ENCODE results near the gene LURAP1L. TPM values are rescaled to one million over a fixed set of nuclear protein-coding genes. Genes with fewer than 3 reads are reported as not detected.

The LURAP1L gene
- total RNA-seq, 2 experiments from 2014 or later, result not detected

- ChIA-PET POLR2A (no interaction called here), CTCF (no interaction called here)
- DNase-seq, result no peak
- Mint-ChIP-seq H3K27me3 (no peaks in the 10 kb centered on the region), H3K36me3 (ENCODE audit: low read depth) (no peaks in the 10 kb centered on the region), H3K9me3 (peaks cover 8% of the 10 kb centered on the region), H3K27ac (no peak overlapping the region), H3K4me3 (no peak overlapping the region), H3K4me1 (no peaks in the 10 kb centered on the region)
Measured at GRCh38 chr9:12826924-12827565, 52.2 kb downstream of the LURAP1L start.

GRCh38 chr9:12833701-12834100 is 58.9 kb downstream of the LURAP1L start:
- no peak overlapping the region for H3K4me3 Mint-ChIP-seq
- ChIA-PET POLR2A (no interaction called here), CTCF (no interaction called here)
- no peaks in the 10 kb centered on the region for H3K36me3 Mint-ChIP-seq (ENCODE audit: low read depth)
- H3K4me1 Mint-ChIP-seq, result no peaks in the 10 kb centered on the region
- H3K9me3 Mint-ChIP-seq, result peaks cover 16% of the 10 kb centered on the region
- H3K27ac Mint-ChIP-seq, result no peak overlapping the region
- DNase-seq, result no peak
- no peaks in the 10 kb centered on the region for H3K27me3 Mint-ChIP-seq

GRCh38 chr9:12838546-12838945 is 63.7 kb downstream of the LURAP1L start:
- Mint-ChIP-seq H3K4me3 (no peak overlapping the region), H3K27me3 (no peaks in the 10 kb centered on the region), H3K36me3 (ENCODE audit: low read depth) (no peaks in the 10 kb centered on the region), H3K4me1 (no peaks in the 10 kb centered on the region), H3K27ac (no peak overlapping the region), H3K9me3 (peaks cover 22% of the 10 kb centered on the region)
- CTCF ChIA-PET, result no interaction called here
- no peak for DNase-seq
- POLR2A ChIA-PET, result no interaction called here

- CTCF ChIA-PET, result no interaction called here
- POLR2A ChIA-PET, result no interaction called here
- Mint-ChIP-seq H3K36me3 (ENCODE audit: low read depth) (no peaks in the 10 kb centered on the region), H3K4me1 (no peaks in the 10 kb centered on the region), H3K9me3 (peaks cover 16% of the 10 kb centered on the region), H3K4me3 (no peak overlapping the region), H3K27me3 (no peaks in the 10 kb centered on the region), H3K27ac (no peak overlapping the region)
- DNase-seq, result no peak
Measured at GRCh38 chr9:12843735-12844134, 68.9 kb downstream of the LURAP1L start.

GRCh38 chr9:12846035-12846434 is 71.2 kb downstream of the LURAP1L start:
- Mint-ChIP-seq H3K27ac (no peak overlapping the region), H3K4me1 (no peaks in the 10 kb centered on the region), H3K36me3 (ENCODE audit: low read depth) (no peaks in the 10 kb centered on the region), H3K4me3 (no peak overlapping the region), H3K27me3 (no peaks in the 10 kb centered on the region), H3K9me3 (peaks cover 12% of the 10 kb centered on the region)
- ChIA-PET CTCF (no interaction called here), POLR2A (no interaction called here)
- DNase-seq, result no peak

- Mint-ChIP-seq H3K36me3 (ENCODE audit: low read depth) (no peaks in the 10 kb centered on the region), H3K27ac (no peak overlapping the region), H3K9me3 (peaks cover 10% of the 10 kb centered on the region), H3K4me3 (no peak overlapping the region), H3K27me3 (no peaks in the 10 kb centered on the region), H3K4me1 (no peaks in the 10 kb centered on the region)
- DNase-seq, result no peak
- POLR2A ChIA-PET, result no interaction called here
- CTCF ChIA-PET, result no interaction called here
Measured at GRCh38 chr9:12847561-12847960, 72.7 kb downstream of the LURAP1L start.

- POLR2A ChIA-PET, result no interaction called here
- DNase-seq, result no peak
- H3K27me3 Mint-ChIP-seq, result no peaks in the 10 kb centered on the region
- H3K9me3 Mint-ChIP-seq, result peaks cover 9% of the 10 kb centered on the region
- H3K27ac Mint-ChIP-seq, result no peak overlapping the region
- CTCF ChIA-PET, result no interaction called here
- H3K36me3 Mint-ChIP-seq (ENCODE audit: low read depth), result no peaks in the 10 kb centered on the region
- H3K4me1 Mint-ChIP-seq, result no peaks in the 10 kb centered on the region
- H3K4me3 Mint-ChIP-seq, result no peak overlapping the region
Measured at GRCh38 chr9:12849486-12850003, 74.7 kb downstream of the LURAP1L start.

GRCh38 chr9:12851341-12852090 is 76.7 kb downstream of the LURAP1L start:
- POLR2A ChIA-PET, result no interaction called here
- Mint-ChIP-seq H3K4me3 (no peak overlapping the region), H3K36me3 (ENCODE audit: low read depth) (no peaks in the 10 kb centered on the region), H3K27ac (no peak overlapping the region), H3K27me3 (no peaks in the 10 kb centered on the region), H3K4me1 (no peaks in the 10 kb centered on the region), H3K9me3 (peaks cover 13% of the 10 kb centered on the region)
- DNase-seq, result no peak
- CTCF ChIA-PET, result no interaction called here

GRCh38 chr9:12853051-12853450 is 78.2 kb downstream of the LURAP1L start:
- CTCF ChIA-PET, result no interaction called here
- no peak overlapping the region for H3K27ac Mint-ChIP-seq

GRCh38 chr9:12854221-12854620 is 79.4 kb downstream of the LURAP1L start:
- POLR2A ChIA-PET, result no interaction called here
- no peak for DNase-seq
- Mint-ChIP-seq H3K4me1 (no peaks in the 10 kb centered on the region), H3K27ac (no peak overlapping the region), H3K9me3 (peaks cover 10% of the 10 kb centered on the region), H3K27me3 (no peaks in the 10 kb centered on the region), H3K4me3 (no peak overlapping the region), H3K36me3 (ENCODE audit: low read depth) (no peaks in the 10 kb centered on the region)
- CTCF ChIA-PET, result no interaction called here

More at GRCh38 chr9:12853051-12853450, 78.2 kb downstream of the LURAP1L start:
- H3K36me3 Mint-ChIP-seq (ENCODE audit: low read depth), result no peaks in the 10 kb centered on the region
- H3K9me3 Mint-ChIP-seq, result peaks cover 15% of the 10 kb centered on the region
- DNase-seq, result no peak
- H3K27me3 Mint-ChIP-seq, result no peaks in the 10 kb centered on the region
- H3K4me3 Mint-ChIP-seq, result no peak overlapping the region
- POLR2A ChIA-PET, result no interaction called here
- H3K4me1 Mint-ChIP-seq, result no peaks in the 10 kb centered on the region

GRCh38 chr9:12855066-12855465 is 80.2 kb downstream of the LURAP1L start:
- Mint-ChIP-seq H3K9me3 (peaks cover 10% of the 10 kb centered on the region), H3K36me3 (ENCODE audit: low read depth) (no peaks in the 10 kb centered on the region), H3K27ac (no peak overlapping the region), H3K27me3 (no peaks in the 10 kb centered on the region), H3K4me1 (no peaks in the 10 kb centered on the region), H3K4me3 (no peak overlapping the region)
- DNase-seq, result no peak
- CTCF ChIA-PET, result no interaction called here
- POLR2A ChIA-PET, result no interaction called here

GRCh38 chr9:12856603-12857002 is 81.8 kb downstream of the LURAP1L start:
- POLR2A ChIA-PET, result no interaction called here
- H3K27me3 Mint-ChIP-seq, result no peaks in the 10 kb centered on the region

GRCh38 chr9:12859704-12860251 is 85.0 kb downstream of the LURAP1L start:
- H3K27ac Mint-ChIP-seq, result no peak overlapping the region
- CTCF ChIA-PET, result no interaction called here
- H3K9me3 Mint-ChIP-seq, result peaks cover 8% of the 10 kb centered on the region
- no peak for DNase-seq
- H3K4me1 Mint-ChIP-seq, result no peaks in the 10 kb centered on the region
- no peaks in the 10 kb centered on the region for H3K36me3 Mint-ChIP-seq (ENCODE audit: low read depth)
- H3K4me3 Mint-ChIP-seq, result no peak overlapping the region
- POLR2A ChIA-PET, result no interaction called here
- no peaks in the 10 kb centered on the region for H3K27me3 Mint-ChIP-seq

More at GRCh38 chr9:12856603-12857002, 81.8 kb downstream of the LURAP1L start:
- H3K27ac Mint-ChIP-seq, result no peak overlapping the region
- CTCF ChIA-PET, result no interaction called here
- H3K4me1 Mint-ChIP-seq, result no peaks in the 10 kb centered on the region
- no peaks in the 10 kb centered on the region for H3K36me3 Mint-ChIP-seq (ENCODE audit: low read depth)
- no peak overlapping the region for H3K4me3 Mint-ChIP-seq
- peaks cover 10% of the 10 kb centered on the region for H3K9me3 Mint-ChIP-seq
- DNase-seq, result no peak

- Mint-ChIP-seq H3K36me3 (ENCODE audit: low read depth) (no peaks in the 10 kb centered on the region), H3K27me3 (no peaks in the 10 kb centered on the region), H3K9me3 (peaks cover 11% of the 10 kb centered on the region), H3K4me3 (no peak overlapping the region), H3K27ac (no peak overlapping the region), H3K4me1 (no peaks in the 10 kb centered on the region)
- ChIA-PET CTCF (no interaction called here), POLR2A (no interaction called here)
- DNase-seq, result no peak
Measured at GRCh38 chr9:12860998-12861397, 86.2 kb downstream of the LURAP1L start.
